HG03196 (cell line): ENCODE data around the gene MBTPS1.

Experiments
- ATAC-seq: cut with Tn5 transposase; IDR thresholded peaks from one replicate; pipeline ENCODE4 v1.9.1; 2021; ENCODE audit not compliant: unreplicated experiment

The MBTPS1 gene

DNA sequence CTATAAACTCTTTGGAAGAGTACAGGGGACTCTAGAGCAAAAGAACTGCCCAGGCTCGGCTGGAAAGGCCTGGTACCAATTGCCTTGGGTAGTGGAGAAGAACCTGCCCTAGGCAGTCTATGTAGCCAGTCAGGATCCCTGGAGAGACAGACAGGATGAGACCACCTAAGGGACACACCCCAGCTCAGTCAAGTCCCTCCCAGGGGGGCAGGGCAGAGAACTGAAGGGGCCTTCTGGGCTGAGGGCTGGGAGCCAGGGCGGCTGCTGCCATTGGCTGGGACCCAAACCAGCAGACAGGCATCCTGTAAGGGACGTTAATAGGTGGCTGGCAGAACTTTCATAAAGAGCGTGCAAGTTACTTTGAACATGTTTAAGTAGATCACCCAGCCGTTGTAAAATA lies 61.4 kb downstream of the MBTPS1 start:
- no peak for ATAC-seq

DNA sequence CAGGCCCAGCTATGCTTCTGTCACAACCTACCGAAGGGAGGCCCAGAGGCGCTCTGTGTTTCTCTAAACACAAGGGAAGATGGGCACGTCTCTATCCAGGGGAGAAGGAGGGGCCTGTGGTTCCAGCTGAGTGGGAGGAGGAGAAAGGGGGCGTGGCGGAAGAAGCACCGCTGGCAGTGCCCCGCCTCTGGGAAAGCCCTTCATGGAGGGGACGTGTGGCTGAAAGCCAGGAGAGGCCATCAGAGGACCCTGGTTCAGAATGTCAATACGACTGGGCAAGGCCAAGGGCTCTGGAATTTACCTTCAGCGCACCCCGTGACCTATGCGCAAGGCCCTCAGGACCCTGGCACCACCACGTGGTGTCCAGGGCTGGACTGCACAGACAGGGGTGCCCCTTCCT lies 61.8 kb downstream of the MBTPS1 start:
- no peak for ATAC-seq

DNA sequence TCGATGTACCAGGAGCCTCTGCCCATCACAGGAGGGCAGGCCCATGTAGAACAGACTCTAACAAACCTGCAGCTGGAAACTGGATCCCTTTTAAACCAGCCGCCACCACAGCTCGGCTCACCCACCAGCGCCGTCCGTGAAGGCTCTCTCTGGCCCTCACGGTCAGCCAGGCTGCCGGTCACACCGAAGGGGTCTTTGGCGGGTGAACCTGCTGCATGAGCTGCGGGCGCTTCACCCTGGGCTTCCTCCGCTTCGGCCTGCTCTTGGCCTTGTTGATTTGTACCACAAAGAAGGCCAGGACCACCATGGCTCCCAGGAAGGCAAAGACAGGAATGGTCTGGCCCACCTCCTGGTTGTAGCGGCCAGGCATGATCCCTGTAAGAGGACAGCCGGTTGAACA lies 62.5 kb downstream of the MBTPS1 start:
- ATAC-seq = no peak

DNA sequence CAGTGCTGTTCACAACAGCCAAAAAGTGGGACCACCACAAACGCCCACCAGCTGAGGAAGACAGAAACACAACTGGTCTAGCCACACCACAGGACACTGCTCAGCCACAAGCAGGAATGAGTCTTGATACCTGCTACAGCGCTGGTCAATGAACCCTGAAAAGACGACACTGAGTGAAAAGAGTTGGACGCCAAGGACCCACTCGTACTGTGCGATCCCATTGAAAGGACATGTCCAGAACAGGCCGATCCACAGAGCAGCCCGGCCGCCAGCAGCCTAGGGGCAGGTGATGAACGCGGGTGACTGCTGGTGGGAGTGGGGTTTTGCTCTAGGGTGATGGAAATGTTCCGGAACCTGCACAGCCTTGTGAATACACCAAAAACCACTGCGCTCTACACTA lies 63.5 kb downstream of the MBTPS1 start:
- no peak for ATAC-seq

DNA sequence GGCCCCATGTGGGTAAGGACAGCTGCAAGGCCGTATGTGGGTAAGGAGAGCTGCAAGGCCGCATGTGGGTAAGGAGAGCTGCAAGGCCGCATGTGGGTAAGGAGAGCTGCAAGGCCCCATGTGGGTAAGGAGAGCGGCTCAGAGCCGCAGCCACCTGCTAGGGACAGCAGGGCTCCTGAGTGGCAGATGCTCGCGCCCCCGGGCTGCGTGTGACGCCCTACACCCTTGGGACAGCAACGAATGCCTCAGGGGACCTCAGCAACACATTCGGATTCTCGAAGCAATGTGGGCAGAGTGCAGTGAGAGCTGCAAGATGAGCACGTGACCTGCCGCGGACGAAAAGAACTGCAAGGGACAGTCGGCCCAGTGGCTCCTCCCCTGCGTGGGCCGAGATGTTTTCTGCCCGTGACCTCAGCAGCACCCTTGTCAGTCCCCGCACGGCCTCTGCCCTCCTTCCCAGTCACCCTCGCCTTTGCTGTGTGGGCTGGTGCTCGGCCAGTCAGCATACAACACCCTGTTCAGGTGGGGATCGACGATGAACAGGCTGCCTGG lies 64.6 kb downstream of the MBTPS1 start:
- no peak for ATAC-seq

DNA sequence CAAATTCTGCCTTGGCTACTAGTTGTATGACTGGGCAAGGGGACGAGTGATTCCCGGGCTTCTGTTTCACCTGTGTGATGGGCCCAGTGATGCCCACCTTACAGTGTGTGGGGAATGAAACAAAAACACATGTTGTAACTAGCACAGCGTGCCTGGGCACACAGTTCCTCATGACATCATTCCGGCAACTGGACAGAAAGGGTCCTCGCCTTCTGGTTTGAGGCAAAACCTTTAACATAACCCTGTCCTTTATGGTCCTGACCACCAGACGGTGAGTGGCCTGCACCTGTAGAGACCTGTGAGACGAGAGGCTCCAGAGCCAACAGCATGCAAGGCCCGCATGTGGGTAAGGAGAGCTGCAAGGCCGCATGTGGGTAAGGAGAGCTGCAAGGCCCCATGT lies 66.4 kb downstream of the MBTPS1 start:
- no peak for ATAC-seq

DNA sequence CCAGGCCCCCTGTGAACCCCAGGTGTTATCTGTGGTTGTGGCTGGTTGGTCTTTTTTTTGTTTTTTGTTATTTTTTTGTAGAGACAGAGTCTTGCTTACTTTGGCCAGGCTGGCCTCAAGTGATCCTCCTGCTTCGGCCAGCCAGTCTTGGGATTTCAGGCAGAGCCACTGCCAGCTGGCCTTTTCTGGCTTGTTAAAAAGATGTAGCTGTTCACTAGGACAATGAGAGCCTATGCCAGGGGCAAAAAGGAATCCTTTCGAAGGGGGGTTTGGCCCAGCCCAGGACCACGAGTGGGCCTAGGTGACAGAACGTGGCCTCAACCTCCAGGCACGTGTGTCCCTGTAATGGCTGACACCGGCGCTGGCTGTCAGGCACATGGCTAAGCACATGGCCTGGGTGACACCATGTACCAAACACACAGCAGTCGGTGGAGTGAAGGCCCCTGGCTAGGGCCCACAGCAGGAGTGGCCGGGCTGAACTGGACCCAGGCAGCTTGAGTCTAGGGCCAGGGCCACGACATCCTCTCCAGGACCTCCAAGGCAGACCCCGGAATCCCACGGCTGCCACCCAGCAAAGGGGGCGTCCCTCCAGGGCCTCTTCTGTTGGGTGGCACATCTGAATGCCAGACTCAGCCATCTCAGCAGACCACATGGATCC lies 67.2 kb downstream of the MBTPS1 start:
- ATAC-seq = no peak

DNA sequence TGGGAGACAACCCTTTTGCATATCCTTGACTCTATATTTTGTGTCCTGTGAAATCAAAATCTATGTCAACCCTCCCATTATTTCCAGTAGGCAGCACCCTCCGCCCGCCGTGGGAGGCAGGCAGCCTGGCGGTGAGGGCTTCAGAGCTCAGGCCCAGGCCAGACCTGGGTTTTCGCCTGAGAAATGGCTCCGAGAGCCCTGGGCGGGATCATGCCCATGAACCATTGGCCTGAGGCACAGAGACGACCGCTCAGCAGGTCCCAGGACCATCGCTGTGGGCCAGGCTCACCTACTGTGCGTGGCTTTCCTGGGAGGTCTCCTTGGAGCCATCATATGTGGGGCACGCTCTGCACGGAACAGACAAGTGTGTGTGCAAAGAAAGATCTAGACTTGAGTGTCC lies 67.9 kb downstream of the MBTPS1 start:
- ATAC-seq = no peak

DNA sequence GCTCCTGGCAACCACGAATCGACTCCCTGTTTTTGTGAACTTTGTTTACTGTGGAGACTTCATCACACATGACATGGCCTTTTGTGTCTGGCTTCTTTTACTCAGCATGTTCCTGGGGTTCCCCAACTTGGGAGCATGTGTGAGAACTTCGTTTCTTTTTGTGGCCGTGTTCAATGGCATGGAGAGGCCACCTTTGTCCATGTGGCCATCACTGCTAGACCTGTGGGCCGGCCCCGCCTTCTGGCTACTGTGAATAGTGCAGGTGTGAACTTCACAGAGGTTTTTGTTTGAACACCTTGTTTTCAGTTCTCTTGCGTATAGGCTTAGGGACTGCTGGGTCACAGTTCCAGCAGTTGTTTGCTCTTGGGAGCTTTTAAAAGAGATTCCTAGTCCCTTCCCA lies 68.5 kb downstream of the MBTPS1 start:
- no peak for ATAC-seq

DNA sequence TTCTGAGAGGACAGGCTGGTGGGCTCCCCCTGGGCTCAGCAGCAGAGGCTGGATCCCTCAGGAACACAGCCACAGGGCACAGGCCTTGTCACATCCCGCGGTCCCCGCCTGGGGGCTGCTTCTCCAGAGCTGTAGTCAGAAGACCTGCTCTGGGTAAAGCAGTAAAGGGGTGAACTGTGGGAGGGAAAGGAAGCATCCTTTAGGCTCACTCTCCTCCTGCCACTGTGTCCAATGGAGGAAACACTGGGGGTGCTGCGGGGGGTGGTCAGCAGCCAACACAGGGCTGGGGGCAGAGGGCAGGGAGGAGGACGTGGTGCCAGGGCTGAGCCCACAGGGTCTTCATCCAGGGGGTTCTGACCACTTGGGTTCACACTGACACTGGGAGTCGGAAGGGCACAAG lies 69.1 kb downstream of the MBTPS1 start:
- ATAC-seq = no peak

DNA sequence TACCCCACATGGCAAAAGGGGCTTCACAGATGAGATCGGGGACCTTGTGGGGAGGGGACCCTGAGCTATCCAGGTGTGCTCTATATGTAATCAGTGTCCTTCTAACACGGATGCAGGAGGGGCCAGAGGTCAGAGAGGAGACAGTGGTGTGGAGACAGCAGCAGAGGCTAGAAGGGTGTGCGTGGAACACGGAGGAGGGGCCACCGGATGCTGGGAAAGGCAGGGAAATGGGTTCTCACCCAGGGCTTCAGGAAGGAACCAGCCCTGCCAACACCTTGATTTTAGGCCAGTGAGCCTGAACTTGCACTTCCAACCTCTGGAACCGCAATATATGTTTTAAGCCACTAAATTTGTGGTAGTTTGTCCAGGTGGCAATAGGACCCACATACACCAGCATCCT lies 69.5 kb downstream of the MBTPS1 start:
- ATAC-seq = no peak

DNA sequence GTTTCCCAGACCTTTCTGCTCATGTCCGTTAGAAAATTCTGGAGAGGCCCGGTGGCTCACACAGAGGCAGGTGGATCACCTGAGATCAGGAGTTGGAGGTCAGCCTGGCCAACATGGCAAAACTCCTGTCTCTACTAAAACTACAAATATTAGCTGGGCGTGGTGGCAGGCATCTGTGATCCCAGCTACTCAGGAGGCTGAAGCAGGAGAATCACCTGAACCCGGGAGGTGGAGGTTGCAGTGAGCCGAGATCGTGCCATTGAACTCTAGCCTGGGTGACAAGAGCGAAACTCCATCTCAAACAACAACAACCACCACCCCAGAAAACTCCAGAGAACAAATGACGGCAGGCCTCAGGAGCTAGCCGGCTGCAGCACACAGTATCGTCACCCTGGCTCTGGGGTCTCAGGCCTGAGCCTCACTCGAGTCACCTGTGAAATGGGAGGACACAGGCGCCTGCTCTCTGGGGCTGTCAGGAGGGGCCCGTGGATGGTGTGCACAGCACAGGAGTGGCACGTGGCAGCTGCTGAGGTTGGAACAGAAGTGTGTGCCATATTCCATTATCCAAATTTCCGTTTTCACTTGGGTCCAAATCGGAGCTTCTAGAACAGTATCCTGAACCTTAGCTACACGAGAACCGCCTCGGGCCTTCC lies 70.8 kb downstream of the MBTPS1 start:
- no peak for ATAC-seq

DNA sequence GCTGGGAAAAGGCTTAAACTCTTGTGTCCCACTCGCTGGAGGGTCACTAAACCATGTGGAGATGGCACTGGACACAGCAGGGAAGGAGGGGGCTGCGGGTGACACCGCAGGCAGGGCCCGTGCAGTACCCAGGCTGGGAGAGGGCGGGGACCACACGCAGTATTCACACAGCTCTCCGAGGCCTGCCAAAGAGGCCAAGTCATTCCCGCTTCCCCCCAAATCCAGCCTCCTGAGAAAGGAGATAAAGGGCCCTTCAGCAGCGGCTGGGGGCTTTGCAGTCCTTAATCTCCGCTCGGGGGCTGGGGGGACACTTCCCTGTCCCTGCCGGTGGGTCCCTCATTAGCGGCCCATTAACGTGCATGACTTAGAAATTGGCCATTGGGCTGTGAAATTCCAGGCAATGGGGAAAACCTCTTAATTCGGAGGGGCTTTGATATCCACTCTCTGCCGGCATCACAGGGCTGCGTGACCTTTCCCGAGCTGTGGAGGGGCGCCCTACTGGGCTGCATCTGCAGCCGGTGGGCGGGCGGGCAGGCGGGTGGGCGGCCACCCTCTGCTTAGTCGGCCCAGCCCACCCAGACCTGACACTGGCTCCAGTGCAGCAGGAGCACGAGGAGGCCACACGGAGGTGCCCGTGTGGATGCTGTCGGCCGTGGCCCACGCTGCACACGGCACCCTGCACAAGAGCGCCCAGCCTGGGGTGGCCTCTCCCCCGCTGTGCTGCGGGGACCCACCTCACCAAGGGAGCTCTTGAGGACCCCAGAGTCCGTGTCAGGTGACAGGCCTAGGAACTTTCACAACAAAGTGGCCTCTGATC lies 71.5 kb downstream of the MBTPS1 start:
- ATAC-seq = no peak

DNA sequence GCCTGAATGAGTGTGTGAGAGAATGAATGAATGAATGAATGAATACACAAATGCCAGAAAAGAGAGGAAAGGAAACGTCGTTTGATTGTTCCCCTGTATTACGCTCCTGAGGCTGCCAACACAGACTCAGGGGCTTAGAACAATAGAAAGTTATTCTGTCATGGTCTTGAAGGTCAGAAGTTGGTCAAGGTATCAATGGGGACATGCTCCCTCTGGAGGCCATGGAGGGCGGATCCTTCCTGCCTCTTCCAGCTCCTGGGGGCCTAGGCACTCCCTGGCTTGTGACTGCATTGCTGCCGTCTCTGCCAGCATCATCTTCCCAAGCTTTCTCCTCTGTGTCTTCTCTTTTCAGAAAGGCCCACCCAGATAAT lies 72.6 kb downstream of the MBTPS1 start:
- ATAC-seq = no peak

DNA sequence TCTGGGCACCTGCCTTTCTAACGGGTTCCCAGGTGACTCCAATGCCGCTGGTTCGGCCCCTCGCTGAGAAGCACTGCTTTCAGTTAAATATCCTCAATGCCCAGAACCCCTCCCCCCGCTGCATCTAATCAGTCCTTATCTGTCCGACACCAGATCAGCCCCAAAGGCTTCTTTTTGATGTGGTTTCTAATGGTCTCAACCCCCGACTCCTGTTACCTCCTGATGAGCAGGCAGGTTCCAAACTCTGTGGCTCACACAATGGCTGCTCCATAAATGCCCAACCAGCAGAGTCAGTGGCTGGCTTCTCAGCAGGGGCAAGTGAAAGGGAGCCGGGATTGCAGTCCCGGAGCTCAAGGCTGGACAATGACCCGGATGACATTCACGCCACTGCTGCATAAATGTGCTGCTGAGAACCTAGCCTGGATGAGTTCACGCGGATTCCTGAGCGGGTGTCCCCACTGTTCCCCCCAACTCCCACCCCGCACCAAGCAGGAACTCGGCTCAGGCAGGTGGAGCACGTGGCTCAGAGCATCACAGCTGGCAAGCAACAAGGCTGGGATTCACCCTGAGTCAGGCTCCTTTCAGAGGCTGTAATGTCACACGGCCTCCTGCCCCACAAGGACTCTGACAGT lies 73.1 kb downstream of the MBTPS1 start:
- no peak for ATAC-seq

DNA sequence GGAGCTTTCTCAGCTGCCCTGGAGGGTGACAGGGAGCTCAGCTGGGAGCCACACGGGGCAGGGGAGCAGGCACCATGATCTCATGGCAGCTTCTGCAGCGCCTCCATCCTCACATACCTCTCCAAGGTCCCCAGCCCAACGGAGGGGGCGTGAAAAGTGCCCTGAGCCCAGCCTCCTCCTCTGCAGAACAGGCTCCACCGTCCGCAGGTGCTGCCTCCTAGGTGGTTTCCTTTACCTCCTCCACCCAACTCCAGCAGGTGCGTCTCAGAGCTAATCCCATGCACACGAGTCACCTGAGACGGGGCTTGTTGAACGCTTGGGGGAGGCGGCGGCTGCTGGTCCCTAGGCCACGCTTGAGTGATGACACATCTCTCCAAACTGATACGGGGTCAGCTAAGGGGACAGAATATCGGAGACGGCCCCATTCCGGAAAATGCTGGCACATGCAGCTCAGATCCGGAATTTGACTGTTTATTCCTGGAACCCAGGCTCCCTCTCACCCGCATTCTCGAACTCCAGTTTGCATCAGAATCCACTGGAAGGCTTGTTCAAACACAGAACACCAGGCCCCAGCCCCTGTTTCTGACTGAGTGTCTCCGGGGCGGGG lies 73.8 kb downstream of the MBTPS1 start:
- no peak for ATAC-seq

DNA sequence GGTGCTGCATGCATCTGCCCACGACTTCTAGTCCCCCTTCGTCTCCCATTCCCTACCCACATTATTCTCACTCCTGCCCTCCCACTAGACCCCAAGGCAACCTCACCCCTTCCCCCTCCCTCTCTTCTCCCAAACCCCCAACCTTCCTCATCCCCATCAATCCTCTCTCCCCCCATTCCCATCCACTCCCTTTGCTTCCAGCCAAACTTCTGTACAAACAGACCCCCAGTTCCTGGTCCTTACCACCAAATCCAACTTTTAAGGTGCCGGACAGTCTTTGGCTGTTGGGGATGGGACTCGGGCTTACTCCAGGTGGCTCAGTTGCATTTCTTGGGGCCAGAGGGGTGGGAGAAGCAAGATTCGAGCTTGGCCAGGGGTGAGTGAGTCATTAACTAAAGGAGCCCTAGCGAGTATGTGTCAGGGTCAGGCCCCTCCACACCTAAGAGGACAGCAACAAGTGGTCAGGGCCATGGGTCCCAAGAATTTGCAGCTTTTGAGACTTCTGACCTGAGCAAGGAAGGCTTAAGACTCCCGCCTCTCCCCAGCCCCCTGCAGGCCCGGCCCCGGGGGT lies 74.3 kb downstream of the MBTPS1 start, which contains the start of gene SLC38A8:
SLC38A8 (minus strand) TSS at position 488 of the 571 bp plus-strand sequence. CDS start 638 bp downstream, outside the sequence.
- no peak for ATAC-seq

DNA sequence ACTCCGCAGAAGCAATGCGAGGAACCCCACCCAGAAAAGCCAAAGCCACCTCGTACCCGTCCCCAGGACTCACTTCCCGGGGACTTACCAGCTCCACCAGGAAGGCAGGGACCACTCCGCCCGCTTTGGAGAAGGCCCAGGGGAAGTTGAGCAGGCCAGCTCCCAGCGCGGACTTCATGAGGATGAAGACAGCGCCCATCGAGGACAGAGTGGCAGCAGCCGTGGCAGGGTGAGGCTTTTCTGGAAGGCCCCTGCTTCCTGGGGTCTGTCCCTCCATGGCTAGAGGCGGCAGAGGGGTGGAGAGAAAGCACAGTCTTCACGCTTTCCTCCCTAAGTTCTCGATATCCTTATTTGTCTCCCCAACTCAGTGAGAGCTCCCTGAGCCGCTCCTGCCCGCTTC lies 74.9 kb downstream of the MBTPS1 start:
- ATAC-seq = no peak

DNA sequence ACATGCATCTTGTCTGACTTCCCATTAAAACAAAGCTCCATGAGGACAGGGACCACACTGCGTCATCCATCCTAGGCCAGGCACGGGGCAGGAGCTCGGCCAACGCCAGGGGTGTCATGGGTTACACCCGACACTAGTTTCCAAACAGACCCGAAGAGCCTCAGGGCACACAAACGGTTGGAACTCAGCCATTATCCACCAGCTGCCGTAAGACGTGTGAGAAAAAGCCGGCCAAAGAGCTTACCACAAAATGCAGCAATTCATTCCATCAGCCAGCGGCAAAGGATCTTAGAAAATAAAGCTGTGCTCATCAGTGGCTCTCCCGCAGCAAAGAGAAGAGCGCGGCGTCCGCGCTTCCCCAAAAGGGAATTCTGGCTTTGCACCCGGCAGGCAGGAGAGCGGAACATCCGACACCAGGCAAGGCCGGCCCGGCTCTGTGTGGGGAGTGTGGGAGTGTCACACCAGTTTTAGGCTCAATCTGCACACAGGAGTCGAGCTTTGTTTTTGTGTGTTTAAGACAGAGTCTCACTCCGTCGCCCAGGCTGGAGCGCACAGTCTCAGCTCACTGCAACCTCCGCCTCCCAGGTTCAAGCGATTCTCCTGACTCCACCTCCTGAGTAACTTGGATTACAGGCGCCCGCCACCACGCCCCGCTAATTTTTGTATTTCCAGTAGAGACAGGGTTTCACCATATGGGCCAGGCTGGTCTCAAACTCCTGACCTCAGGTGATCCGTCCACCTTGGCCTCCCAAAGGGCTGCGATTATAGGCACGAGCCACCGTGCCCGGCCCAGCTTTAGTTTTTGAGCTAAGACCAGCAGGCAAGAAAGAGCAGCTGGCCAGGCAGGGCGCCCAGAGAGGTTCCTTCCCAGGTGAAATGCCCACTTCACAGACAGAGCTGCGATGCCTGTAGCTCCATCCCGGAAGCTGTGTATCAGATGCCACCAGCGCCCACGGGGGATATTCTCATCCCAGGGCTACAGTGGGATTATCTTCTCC lies 75.6 kb downstream of the MBTPS1 start:
- no peak for ATAC-seq
